OCI-M1 (cell line): ENCODE measurements around the gene FBXL7.

ENCODE experiments used
- DNase-seq: peaks from one replicate; lab custom pipeline; 2025; lab: John Stamatoyannopoulos, UW

Gene FBXL7

DNA sequence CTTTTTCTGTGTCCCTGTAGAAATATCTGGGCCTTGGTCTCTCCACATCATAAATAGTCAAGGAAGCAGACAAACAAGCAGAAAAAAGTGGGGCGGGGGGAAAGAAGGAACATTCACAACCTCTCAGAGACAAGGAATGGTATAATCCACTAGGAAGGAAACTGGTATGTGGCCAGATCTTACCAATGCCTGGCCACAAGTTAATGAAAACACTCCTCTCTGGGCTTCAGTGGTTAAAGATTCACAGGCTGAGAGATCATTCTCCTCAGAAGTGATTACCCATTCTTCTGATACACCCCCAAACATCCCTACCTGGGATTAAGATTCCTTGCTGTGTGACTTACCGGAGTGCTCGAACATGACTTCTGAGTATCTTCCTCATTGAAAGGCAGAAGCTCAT is 389.0 kb downstream of the FBXL7 start:
- DNase-seq: no peak

DNA sequence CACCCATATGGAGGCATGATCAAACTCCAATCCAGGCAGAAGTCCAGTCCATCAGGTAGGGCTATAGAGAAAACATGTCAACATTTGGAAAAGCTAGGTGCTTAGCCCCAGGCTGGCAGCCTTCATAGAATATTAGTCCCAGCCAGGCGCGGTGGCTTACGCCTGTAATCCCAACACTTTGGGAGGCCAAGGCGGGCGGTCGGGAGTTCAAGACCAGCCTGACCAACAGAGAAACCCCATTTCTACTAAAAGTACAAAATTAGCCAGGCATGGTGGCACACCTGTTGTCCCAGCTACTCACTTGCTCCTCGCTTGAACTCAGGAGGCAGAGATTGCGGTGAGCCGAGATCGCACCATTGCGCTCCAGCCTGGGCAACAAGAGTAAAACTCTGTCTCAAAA is 393.9 kb downstream of the FBXL7 start:
- DNase-seq: no peak

GRCh38 chr5:15897656-15898055 is 397.7 kb downstream of the FBXL7 start:
- DNase-seq: no peak

GRCh38 chr5:15898641-15899040 is 398.7 kb downstream of the FBXL7 start:
- no peak for DNase-seq

- DNase-seq: no peak
Observed at GRCh38 chr5:15899481-15899880, 399.5 kb downstream of the FBXL7 start.

DNA sequence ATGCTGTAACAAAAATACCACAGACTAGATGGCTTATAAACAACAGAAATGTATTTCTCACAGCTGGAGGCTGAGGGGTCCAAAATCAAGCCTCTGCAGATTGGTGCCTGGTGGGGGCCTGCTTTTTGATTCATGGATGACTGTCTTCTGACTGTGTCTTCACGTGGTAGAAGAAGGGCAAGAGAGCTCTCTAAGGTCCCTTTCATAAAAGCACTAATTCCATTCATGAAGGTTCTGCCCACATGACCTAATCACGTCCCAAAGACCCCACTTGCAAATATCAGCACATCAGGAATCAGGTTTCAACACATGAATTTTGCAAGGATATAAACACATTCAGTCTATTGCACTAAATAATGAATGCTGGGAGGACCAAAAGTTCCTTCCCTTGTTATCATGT is 401.2 kb downstream of the FBXL7 start:
- no peak for DNase-seq

- DNase-seq: no peak
Observed at GRCh38 chr5:15902066-15902465, 402.1 kb downstream of the FBXL7 start.

GRCh38 chr5:15904899-15905830 is 405.2 kb downstream of the FBXL7 start:
- peak; percentile 17 for DNase-seq

GRCh38 chr5:15914638-15915037 is 414.7 kb downstream of the FBXL7 start:
- peak; percentile 48 for DNase-seq

DNA sequence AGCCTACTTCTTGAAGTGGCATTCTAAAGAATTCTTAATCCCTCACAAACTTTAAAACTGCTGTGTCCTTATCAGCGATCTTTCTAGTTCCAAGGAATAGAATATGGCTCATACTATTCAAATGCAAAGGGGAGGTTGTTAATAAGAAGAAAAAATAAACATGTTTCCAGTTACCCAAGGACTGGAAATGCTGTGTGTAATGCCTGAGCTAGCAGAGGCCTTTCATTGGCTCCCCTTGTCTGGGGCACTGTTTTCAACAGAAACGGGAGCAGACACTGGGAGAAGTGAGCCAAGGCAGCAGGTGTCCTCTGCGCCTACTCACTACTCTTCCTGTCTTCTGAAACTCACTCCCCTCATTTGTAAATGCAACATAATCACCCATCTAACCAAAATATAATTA is 426.6 kb downstream of the FBXL7 start:
- DNase-seq: no peak

DNA sequence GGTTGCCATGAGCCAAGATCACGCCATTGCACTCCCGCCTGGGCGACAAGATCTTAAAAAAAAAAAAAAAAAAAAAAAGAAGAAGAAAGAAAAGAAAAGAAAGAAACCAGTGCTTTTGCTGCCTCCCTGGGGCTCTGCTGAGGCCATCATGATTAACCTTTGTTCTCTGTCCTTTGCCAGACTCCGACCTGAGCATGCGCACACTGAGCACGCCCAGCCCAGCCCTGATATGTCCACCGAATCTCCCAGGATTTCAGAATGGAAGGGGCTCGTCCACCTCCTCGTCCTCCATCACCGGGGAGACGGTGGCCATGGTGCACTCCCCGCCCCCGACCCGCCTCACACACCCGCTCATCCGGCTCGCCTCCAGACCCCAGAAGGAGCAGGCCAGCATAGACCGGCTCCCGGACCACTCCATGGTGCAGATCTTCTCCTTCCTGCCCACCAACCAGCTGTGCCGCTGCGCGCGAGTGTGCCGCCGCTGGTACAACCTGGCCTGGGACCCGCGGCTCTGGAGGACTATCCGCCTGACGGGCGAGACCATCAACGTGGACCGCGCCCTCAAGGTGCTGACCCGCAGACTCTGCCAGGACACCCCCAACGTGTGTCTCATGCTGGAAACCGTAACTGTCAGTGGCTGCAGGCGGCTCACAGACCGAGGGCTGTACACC is 427.9 kb downstream of the FBXL7 start:
- no peak for DNase-seq

DNA sequence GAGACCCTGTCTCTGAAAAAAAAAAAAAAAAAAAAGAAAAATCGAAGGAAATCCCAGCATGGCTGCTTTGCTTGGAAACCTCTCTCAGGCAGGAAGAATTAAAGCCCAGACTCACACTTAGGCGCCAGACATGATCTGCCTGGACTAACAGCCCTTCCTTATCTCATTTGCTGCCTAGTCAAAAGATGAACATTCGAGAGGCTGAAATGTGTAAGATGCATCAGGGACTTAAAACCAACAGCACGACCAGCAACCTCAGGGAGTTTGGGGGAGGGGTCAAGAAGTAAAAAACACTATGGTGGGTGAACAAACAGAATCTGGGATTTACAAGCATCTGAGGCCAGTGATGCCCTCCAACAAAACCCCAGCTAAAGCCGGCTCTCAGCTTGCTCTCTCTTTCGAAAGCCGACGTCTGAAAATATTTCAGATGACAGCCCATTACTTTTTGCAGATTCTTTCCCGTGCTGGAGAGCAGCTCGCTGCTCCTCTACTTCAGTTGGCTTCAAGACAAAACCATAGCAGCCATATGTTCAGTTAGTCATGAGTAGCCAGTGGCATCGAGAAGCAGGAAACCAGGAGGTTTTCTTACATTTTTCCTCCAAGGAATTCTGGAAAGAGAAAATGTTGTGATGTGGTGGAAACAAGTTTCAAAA is 429.8 kb downstream of the FBXL7 start:
- no peak for DNase-seq

DNA sequence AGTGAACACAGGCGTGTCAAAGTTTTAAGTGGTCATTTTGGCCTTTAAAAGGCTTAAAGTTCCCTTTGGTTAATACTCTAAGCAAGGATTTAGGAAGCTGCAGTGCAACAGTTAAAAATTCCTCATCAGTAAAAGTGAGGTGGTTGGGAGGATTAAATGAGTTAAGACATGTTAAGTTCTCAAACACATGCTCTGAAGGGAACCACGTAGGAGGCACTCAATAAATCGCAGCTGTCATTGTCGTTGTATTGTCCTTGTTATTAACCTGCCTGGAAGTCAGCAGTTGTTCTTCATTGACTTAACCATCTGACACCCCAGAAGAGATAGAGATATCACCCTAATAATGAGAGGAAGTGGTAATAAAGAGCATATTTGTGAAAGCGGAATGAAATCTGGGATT is 432.1 kb downstream of the FBXL7 start:
- DNase-seq: no peak

- DNase-seq: no peak
Observed at GRCh38 chr5:15933259-15934207, 433.6 kb downstream of the FBXL7 start.

DNA sequence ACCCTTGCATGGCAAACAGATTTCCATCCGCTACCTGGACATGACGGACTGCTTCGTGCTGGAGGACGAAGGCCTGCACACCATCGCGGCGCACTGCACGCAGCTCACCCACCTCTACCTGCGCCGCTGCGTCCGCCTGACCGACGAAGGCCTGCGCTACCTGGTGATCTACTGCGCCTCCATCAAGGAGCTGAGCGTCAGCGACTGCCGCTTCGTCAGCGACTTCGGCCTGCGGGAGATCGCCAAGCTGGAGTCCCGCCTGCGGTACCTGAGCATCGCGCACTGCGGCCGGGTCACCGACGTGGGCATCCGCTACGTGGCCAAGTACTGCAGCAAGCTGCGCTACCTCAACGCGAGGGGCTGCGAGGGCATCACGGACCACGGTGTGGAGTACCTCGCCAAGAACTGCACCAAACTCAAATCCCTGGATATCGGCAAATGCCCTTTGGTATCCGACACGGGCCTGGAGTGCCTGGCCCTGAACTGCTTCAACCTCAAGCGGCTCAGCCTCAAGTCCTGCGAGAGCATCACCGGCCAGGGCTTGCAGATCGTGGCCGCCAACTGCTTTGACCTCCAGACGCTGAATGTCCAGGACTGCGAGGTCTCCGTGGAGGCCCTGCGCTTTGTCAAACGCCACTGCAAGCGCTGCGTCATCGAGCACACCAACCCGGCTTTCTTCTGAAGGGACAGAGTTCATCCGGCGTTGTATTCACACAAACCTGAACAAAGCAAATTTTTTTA is 436.7 kb downstream of the FBXL7 start:
- DNase-seq: no peak

- no peak for DNase-seq
Observed at GRCh38 chr5:15937708-15938107, 437.7 kb downstream of the FBXL7 start.

DNA sequence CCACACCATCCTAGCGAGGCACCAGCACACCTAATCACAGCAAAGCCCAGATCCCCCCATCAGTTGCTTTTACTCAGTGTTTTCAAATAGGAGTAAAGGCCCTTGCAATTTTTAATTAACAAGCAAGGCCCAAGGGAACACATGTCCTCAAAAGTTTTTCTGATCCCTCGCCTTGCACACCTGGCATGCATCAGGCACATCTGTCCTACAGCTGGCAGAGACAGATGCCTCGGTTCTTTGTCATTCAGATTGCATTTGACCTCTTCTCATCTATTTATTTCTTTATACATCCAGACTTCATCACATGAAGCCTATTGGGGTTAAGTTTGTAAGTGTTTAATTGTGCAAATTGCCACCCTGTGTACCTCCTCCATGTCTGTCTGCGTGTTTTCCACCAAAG is 438.2 kb downstream of the FBXL7 start:
- DNase-seq: no peak

- no peak for DNase-seq
Observed at GRCh38 chr5:15938961-15939360, 439.0 kb downstream of the FBXL7 start.

DNA sequence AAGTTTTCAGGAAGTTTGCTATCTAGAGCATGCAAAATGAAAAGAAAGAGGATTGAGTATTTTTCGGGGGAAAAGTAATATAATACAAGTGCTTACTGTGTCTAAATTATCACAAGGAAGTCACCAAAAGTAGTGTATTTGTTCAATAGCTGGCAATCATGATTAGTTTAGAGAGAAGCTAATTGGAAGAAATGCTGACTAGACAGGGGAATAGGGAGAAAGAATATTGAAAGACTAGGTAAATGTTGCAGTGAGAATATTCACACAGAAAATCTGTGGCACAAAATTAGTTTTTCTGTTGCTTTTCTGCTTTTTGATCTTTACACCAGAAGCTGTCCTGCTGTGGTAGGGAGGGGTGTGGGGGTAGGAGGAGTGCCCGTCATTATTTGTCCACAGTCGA is 440.9 kb downstream of the FBXL7 start:
- no peak for DNase-seq

DNA sequence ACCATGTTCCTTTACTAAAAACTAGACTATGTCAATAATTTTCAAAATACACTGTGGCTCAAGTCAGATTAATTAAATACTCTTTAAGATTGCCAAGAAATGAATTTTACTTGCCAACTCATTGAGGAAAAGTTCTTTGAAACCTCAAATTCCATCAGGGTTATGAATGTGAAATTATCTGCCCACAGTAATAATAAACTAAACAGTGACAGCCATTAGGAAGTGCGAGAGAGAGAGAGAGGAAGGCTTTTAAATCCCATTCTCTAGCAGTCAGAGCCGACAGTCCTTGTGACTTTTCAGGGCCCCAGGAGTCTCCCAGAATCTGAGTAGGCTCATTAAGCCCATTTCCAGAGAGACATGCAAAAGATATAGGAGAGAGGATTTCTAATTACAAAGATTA is 443.5 kb downstream of the FBXL7 start:
- no peak for DNase-seq

- no peak for DNase-seq
Observed at GRCh38 chr5:15946026-15946425, 446.0 kb downstream of the FBXL7 start.
